HFFc6 (cell line): ENCODE measurements around the gene HAVCR2. TPM values are rescaled to one million over a fixed set of nuclear protein-coding genes. Genes with fewer than 3 reads are reported as not detected.
A peak's percentile ranks its signal among the peaks of the same experiment; 100 is the strongest.

Experiments
- DNase-seq: peaks from one replicate; pipeline ENCODE4 v3.0.0-alpha.2; 2018
- H3K27ac Mint-ChIP-seq: 2 replicates; pipeline ENCODE4 v1.8.0; 2020; ENCODE audit warnings: mild to moderate bottlenecking, mixed read lengths
- H3K27me3 Mint-ChIP-seq: 2 replicates; pipeline ENCODE4 v1.8.0; 2021; ENCODE audit warnings: mild to moderate bottlenecking, moderate library complexity, mixed read lengths; ENCODE audit not compliant: insufficient read depth
- H3K36me3 Mint-ChIP-seq: 2 replicates; pipeline ENCODE4 v1.8.0; 2021; ENCODE audit warnings: low read depth, mixed read lengths
- H3K4me1 Mint-ChIP-seq: 2 replicates; pipeline ENCODE4 v1.8.0; 2020; ENCODE audit warnings: low read depth, mixed read lengths
- H3K4me3 Mint-ChIP-seq: 2 replicates; pipeline ENCODE4 v1.8.0; 2020; ENCODE audit warnings: mild to moderate bottlenecking, moderate library complexity, mixed read lengths
- H3K9me3 Mint-ChIP-seq: 2 replicates; pipeline ENCODE4 v1.8.0; 2020; ENCODE audit warnings: mild to moderate bottlenecking, mixed read lengths
- total RNA-seq, 6 experiments: library from RNA; stranded (reverse); fragmentation: NEBNext Ultra II Directional; extraction: Animal tissue kit (Norgen Biotek cat#: 25700); gene quantifications; 2 replicates in 1 of 6; 3 replicates in 5 of 6; pipeline ENCODE4 v1.2.3, GENCODE V29; 2021
- TF ChIP-seq, protein P1 (sequence below): fragments of 200-600 bp; sonication (generic); IDR thresholded peaks from 2 replicates; pipeline ENCODE4 v1.5.0; 2021; ENCODE audit warnings: antibody characterized with exemption, mild to moderate bottlenecking

Gene HAVCR2
- total RNA-seq, 6 experiments from 2014 or later: 0.07 TPM; not detected in 5

DNA sequence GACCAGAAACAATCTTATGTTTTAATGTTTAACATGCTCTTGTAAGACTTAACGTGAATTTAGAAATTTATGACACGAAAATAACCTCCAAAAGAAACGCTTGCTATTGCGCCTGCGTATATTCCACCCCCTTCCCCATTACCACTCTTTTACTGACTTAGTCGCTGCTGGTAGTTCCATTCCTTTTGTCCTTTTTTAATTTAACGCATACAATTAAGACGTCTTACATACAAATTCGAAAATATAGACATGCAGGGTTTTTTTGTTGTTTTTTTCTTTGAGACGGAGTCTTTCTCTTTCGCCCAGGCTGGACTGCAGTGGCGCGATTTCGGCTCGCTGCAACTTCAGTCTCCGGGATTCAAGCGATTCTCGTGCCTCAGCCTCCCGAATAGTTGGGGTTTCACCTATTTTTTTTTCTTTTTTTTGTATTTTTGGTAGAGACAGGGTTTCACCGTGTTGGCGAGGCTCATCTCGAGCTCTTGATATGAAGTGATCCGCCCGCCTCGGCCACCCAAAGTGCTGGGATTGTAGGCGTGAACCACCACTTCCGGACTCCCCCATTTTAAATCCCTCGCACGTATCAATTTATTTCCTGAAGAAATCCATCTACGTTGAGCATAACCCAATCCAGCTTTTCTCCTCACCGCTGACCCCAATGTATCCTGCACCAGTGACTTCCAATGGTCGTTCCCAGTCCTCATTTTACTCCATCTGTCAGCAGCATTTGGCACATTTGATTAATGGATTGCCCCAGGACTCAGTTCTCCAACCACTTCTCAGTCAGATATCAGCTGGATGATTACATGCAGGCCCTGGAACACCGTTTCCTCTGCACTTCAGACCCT, 34.5 kb upstream of the HAVCR2 start:
- no peak for DNase-seq
- no peaks in the 10 kb centered on the region for H3K9me3 Mint-ChIP-seq
- TF ChIP-seq, protein P1, sequence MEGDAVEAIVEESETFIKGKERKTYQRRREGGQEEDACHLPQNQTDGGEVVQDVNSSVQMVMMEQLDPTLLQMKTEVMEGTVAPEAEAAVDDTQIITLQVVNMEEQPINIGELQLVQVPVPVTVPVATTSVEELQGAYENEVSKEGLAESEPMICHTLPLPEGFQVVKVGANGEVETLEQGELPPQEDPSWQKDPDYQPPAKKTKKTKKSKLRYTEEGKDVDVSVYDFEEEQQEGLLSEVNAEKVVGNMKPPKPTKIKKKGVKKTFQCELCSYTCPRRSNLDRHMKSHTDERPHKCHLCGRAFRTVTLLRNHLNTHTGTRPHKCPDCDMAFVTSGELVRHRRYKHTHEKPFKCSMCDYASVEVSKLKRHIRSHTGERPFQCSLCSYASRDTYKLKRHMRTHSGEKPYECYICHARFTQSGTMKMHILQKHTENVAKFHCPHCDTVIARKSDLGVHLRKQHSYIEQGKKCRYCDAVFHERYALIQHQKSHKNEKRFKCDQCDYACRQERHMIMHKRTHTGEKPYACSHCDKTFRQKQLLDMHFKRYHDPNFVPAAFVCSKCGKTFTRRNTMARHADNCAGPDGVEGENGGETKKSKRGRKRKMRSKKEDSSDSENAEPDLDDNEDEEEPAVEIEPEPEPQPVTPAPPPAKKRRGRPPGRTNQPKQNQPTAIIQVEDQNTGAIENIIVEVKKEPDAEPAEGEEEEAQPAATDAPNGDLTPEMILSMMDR: no peak; the same call in 1 of the 2 replicates
- H3K36me3 Mint-ChIP-seq: peaks cover 6% of the 10 kb centered on the region
- H3K27me3 Mint-ChIP-seq: peaks cover 8% of the 10 kb centered on the region
- peak overlapping the region; percentile 97 for H3K4me3 Mint-ChIP-seq
- peaks cover 29% of the 10 kb centered on the region for H3K4me1 Mint-ChIP-seq
- H3K27ac Mint-ChIP-seq: peak overlapping the region; percentile 87

DNA sequence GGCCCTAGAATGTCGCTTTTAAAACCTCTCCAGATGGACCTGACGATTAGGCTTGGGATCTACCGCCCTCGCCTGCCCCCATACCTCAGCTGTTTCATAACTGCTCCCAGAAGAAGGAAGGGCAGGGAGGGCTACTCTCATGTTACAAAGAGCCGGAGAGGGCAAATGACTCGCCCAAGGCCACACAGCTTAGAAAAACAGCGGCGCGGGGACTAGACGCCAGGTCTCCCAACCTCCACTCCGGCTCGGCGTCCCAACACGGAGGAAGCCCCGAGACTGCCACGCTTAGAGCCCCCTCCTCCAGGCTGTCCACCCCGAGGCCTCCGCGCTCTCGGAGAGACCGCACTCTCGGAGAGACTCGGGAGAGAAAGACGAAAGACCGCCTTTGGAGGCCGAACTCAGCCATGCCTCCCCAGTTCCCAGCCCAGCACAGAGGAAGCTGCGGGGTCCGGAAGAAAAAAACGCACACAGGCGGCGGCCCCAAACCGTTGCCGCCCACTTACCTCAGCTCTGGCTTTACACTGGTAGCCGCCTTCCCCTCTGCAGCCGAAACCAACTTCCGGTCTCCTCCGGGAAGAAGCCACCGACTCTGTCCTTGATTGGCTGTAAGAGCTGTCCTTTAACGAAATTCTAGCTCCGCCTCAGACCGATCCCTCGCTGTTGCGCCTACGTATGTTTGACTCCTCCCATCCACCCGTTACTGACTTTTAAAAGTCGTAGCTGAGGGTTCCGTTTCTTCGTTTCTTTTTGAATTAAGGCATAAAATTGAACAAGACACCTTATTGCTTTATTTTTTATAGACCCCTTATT, 33.7 kb upstream of the HAVCR2 start, which contains the start of gene MED7:
Gene MED7 (minus strand): TSS at position 549 of the 810 bp plus-strand sequence. CDS start 3,434 bp downstream, outside the sequence.
- TF ChIP-seq, protein P1: no peak
- H3K4me3 Mint-ChIP-seq: peak within 1 kb of the TSS; percentile 97
- peaks cover 23% of the 10 kb centered on the region for H3K4me1 Mint-ChIP-seq
- H3K36me3 Mint-ChIP-seq: peaks cover 8% of the 10 kb centered on the region
- peaks cover 5% of the 10 kb centered on the region; the same call in 1 of the 2 replicates for H3K27me3 Mint-ChIP-seq
- H3K27ac Mint-ChIP-seq: peak within 1 kb of the TSS; percentile 87
- peak; percentile 100 for DNase-seq
- no peaks in the 10 kb centered on the region for H3K9me3 Mint-ChIP-seq

DNA sequence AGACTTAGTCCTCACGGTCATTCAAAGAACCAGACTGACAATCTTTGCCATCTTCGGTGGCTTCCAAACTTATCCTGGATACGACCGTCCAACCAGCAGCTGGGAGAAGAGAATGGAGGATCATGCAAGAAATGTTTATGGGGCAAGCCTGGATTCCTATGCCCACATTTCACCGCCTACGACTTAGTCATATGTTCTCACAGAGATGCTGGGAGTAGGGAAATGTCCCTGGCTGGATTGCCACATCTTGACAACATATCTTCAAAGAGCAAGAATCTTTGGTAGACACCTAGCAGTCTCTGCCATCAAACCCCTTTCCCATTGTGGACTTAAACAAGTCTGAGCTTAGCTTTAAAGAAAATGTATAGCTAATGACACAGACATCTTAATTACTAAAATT, 28.8 kb upstream of the HAVCR2 start:
- H3K9me3 Mint-ChIP-seq: no peaks in the 10 kb centered on the region
- no peaks in the 10 kb centered on the region for H3K27me3 Mint-ChIP-seq
- peaks cover 8% of the 10 kb centered on the region for H3K36me3 Mint-ChIP-seq
- TF ChIP-seq, protein P1: no peak
- DNase-seq: no peak
- H3K4me3 Mint-ChIP-seq: no peak overlapping the region
- H3K27ac Mint-ChIP-seq: no peak overlapping the region
- peaks cover 14% of the 10 kb centered on the region for H3K4me1 Mint-ChIP-seq

DNA sequence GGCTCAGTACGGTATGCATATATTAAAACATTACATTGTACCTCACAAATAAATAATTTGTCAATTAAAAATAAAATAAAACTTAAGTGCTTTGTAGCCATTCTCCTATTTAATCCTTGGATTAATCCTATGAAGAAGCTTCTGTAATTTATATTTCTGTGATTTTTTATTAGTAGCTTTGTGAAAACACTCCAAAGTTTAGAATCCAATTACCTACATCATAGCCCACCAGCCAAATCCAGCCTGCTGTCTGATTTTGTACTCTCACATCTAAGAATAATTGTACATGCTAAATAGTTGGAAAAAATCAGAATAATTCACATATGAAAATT, 23.4 kb upstream of the HAVCR2 start:
- no peak overlapping the region for H3K27ac Mint-ChIP-seq
- H3K9me3 Mint-ChIP-seq: no peaks in the 10 kb centered on the region
- DNase-seq: no peak
- no peaks in the 10 kb centered on the region for H3K36me3 Mint-ChIP-seq
- H3K4me3 Mint-ChIP-seq: no peak overlapping the region
- no peaks in the 10 kb centered on the region for H3K4me1 Mint-ChIP-seq
- H3K27me3 Mint-ChIP-seq: peaks cover 2% of the 10 kb centered on the region; the same call in 1 of the 2 replicates
- TF ChIP-seq, protein P1: no peak

DNA sequence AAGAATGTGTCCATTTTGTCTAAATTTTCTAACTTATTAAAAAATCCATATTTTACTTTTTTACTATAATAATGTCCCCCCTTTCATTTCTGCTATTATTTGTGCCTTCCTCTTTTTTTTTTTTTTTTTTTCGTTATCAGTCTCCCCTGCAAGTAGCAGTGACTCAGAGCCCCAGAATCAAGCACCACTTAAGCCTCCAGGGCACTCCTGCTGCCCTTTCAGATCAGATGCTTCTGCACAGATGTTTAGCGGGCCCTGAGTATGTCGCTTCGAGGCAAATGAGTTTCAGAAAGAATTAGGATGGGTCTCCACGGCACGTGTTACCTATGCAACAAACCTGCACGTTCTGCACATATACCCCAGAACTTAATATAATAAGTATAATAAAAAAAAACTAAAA, 22.1 kb upstream of the HAVCR2 start:
- H3K9me3 Mint-ChIP-seq: no peaks in the 10 kb centered on the region
- H3K4me3 Mint-ChIP-seq: no peak overlapping the region
- no peak for DNase-seq
- no peak overlapping the region for H3K27ac Mint-ChIP-seq
- H3K27me3 Mint-ChIP-seq: peaks cover 2% of the 10 kb centered on the region; the same call in 1 of the 2 replicates
- TF ChIP-seq, protein P1: no peak
- no peaks in the 10 kb centered on the region for H3K36me3 Mint-ChIP-seq
- H3K4me1 Mint-ChIP-seq: no peaks in the 10 kb centered on the region
